Kidney capillary endothelial cell (primary cell): ENCODE results near the gene PLEKHG4B.

Experiments used
- DNase-seq: peaks from one replicate; pipeline ENCODE4 v3.0.0-alpha.2; 2018; ENCODE audit warnings: low spot score

The PLEKHG4B gene

GRCh38 chr5:172841-173251, 80.9 kb downstream of the PLEKHG4B start:
- no peak for DNase-seq

GRCh38 chr5:173392-174290, 81.7 kb downstream of the PLEKHG4B start:
- DNase-seq, result no peak

DNA sequence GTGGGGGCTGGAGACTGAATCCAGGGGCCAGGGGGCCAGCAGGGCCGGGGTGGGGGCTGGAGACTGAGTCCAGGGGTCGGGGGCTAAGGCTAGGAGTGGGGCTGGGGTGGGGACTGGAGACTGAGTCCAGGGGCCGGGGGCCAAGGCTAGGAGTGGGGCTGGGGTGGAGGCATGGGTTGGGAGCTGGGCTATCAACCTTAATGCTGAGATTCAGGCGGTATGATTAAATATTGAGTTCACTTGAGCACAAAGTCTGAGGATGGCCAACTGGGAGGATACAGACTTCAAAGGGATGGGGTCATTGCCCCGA, 82.3 kb downstream of the PLEKHG4B start:
- no peak for DNase-seq

- no peak for DNase-seq
These were observed 83.0 kb downstream of the PLEKHG4B start for GRCh38 chr5:174876-175465.

GRCh38 chr5:176296-176823, 84.4 kb downstream of the PLEKHG4B start:
- DNase-seq, result no peak

- DNase-seq, result no peak
These were observed 86.1 kb downstream of the PLEKHG4B start for GRCh38 chr5:178110-178509.

DNA sequence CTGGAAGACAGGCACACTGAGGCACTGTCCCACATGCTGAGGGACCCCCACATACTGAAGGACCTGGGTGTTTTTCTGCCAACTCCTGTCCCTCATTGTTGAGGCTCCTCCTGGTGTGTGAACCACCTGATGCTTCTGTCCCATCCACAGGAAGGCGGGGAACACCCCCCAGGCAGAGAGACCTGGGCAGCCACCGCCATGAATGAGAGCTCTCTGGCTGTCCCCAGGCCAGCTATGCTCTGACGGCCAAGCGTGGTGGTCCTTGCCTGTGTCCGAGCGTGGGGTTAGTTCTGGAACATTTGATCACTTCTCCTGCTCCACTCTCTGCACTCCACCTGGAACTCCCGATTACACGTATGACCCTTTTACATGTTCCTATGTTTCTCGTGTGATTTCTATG, 87.4 kb downstream of the PLEKHG4B start:
- no peak for DNase-seq

- DNase-seq, result no peak
These were observed 88.4 kb downstream of the PLEKHG4B start for GRCh38 chr5:180286-180918.

DNA sequence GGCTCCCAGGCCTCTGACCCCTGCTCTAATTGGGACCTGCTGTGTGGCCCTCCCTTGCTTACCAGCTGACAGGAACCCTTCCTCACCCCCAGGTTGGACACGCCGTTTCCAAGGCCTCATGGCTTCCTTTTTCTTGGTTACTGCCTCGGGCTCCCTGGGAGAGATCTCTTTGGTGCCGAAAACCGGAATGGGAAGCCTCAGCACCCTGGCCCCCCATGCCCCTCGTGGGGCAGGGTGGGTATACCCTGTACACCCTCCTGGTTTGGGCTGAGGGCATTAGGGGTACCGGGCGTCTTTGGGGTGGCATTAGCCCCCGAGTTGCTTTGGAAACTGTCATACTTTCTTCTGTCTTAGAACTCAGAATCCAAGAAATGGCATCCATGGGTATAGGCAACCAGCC, 89.2 kb downstream of the PLEKHG4B start:
- DNase-seq, result no peak

- no peak for DNase-seq
These were observed 89.6 kb downstream of the PLEKHG4B start for GRCh38 chr5:181566-181965.

DNA sequence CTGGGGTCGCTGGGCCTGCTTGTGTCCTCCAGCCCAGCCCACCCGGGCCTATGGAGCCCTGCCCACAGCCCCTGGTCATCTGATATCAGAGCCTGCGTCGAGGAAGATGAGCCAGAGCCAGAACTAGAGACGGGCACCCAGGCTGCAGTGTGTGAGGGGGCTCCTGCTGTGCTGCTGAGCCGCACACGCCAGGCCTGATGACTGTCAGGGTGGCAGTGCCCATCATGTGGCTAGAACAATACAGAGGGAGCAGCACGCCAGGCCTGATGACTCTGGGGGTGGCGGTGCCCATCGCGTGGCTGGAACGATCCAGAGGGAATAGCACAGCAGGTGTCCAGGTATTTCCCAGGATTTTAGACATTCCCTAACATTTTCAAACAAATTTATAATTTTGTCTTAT, 90.2 kb downstream of the PLEKHG4B start:
- no peak for DNase-seq

DNA sequence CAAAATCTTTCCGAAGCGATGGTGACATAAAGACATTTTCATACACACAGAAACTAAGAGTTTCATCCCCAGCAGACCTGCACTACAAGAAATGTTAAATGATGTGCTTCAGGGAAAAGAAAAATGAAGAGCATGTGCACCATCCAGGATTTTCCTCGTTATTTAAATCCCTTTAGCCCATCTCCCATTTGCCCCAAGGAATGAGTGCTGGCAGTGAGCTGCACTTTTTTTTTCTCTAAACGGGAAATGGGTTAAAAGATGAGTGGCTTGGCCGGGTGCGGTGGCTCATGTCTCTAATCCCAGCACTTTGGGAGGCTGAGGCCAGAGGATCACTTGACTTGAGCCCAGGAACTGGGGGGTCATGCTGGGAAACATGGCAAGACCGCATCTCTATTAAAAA, 92.5 kb downstream of the PLEKHG4B start:
- no peak for DNase-seq

DNA sequence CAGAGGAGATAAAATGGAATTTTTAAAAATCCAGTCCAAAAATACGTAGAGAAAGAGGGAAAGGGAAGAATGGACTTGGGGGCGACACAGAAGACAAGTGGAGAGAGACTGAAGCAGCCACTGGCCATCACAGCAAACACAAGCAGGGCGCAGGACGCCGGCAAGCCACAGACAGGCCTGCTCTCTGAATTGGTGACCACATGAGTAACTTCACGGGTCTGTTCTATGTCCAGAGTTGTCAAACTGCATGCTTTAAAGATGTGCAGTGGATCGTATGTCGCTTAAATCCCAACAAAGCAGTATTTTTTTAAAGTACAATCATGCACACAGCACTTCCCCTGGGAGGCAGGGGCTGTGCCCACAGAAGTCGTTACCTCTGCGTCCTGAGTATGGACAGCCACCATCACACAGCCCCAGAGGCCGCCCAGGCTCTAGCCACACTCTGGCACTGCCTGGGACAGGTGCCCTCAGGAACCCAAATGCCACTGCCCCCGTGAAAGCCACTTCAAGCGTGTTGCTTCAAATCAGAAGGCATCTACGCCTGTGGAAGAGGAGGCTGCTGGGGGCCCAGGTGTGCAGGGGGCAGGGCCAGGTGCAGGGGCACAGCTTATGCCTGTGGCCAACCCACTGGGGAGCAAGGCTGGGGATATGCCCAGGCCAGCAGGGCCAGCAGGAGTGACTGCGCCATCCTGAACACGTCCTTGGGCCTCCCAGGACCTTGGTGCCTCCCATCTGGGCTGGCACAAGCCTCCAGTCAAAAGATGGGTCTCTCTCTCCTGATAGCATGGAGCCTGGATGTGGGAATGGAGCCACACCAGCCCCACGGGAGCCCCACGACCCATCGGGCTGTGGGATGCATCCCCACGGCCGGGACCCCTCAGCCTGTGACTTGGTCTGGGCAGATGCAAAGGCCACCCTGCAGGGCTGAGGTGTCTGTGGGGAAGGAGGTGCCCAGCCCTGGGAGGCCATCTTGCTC, 93.4 kb downstream of the PLEKHG4B start:
- DNase-seq, result no peak

DNA sequence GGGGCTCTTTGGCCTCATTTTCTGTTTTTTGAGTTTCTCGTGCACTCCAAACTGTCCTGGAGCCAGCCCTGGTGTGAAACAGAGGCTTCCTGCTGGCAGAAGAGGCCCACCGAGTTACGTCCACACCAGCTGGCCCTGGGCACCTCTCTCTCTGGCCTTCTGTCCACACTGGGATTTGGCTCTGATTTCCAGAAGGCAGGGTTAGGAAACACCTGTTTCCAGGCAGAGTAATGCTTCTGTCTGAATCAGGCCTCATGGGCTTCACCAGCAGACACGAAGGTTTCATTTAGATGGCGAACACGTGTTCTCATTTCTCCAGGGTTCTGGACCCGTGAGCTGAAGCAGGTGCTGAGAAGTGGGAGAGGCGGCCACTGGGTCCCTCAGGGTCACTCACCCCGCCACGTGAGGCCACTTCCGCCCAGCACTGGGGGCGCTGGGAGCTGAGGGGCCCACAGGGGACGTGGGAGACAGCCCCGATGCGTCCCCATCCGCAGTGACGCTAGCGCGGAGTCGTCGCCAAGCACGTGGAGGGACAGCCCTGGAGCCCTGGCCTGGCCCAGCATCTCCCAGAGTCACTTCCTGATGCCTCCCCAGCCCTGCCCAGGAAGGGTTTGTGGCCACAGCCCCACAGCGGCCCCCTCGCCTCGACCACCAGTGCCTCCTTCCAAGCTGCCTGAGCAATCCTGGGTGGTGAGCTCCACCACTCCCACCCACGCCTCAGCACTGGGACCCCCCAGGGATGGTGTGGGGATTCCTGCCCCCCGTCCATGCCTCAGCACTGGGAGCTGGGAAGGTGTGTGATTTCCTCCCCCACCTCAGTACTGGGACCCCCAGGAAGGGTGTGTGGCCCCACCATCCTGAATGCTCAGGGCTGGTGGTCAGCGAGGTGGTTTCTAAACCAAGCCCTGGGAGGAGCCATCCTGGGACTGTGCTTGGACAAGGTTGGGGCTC, 94.4 kb downstream of the PLEKHG4B start:
- no peak for DNase-seq

DNA sequence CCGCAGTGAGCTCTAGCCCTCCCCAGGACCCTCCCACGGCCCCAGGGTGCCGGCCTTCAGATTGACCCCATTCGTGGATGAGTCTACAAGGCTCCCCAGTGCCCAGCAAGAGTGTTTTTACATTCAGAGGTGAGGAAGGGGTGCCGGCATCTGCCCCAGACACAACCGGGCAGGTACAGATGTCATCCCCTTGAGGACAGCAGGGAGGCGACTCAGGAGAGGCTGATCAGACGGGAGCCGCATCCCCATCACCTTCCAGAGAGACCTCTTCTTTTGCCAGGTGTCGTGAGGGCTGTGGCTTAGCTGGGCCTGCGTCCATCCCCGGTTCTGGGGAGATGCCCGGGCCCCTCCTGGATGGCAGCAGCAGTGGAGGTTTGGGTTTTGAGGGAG, 95.1 kb downstream of the PLEKHG4B start:
- DNase-seq, result no peak

- DNase-seq, result no peak
These were observed 95.9 kb downstream of the PLEKHG4B start for GRCh38 chr5:187617-188451.

DNA sequence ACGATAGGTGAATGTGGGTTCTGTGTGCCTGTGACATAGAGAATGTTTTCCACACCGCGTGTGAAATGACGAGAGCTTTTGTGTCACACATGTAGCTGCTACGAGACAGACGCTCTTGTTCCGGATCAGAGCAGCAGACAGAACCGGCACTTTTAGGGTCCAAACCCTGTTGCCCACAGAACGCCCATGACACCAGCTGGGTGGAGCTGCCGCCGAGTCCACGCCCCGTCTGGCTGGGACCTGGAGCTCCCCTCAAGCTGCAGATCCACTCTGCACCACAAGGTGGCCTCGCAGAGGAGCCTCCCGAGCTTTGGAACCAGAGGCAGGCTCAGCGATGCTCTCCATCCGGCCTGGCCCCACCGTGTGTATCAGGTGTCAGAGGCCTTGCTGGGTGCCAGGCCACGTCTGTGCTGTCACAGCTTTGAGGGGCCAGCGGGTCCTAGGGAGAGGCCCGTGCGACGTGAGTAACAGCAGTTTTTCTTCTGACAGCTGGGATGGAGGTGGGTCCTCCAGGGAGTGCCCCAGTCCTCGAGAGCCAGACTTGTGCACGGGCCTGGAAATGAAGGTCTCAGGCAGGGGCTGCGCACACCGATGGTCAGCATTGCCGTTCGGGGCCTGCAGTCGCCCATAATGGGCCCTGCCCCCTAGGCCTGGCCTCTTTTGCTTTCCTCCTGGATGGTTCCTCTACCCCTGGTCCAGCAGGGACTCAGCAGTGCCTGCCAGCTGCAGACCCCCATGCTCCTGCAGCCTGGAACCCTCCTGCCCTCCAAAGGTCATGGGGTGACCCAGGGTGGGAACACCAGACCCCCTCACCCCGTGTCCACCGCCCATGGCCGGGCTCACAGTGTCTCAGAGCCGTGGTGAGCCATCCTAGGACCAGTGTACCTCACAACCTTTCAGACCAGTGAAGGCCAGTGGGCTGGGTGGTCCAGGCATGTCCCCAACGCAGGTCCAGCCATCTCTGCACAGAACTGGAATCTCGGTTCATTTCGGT, 96.8 kb downstream of the PLEKHG4B start:
- peak; percentile 74 for DNase-seq

GRCh38 chr5:189486-189885, 97.5 kb downstream of the PLEKHG4B start:
- no peak for DNase-seq

DNA sequence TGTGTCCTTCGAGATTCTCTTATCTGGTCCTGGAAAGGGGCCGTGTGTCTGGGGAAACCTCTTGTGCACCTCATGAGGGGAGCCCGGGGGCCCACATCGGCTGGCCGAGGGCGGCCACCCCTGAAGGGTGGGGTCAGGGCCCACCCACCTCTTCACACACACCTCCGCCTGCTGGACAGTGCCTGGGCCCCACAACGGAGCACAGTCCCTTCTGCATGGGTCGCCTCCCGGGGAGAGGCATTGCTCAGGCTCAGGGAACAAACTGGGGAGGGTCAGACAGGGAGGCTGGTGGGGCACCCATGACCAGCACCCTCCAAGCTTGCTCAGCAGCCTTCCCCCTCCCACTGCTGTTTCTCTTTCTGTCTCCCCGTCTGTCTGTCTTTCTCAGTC, 98.0 kb downstream of the PLEKHG4B start:
- no peak for DNase-seq
